ENCODE results near the gene SV2A.

DNA sequence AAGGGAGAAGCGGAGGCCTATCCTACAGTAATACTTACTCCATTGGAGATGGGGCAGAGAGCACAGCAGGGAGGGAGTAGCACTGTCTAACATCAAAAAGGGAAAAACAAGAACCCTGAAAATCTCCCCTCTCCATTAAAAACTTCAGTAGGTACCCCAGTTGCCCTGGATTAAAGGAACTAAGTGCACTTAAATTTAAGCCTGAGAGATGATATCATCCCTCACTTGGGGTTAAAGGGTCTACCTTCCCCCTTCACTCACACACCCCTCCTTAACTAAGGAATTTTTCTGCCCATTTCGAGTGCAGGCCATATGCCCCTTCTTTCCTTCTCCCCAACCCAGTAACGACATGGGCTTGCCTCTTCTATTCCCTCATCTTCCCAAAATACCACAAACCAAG lies 22.8 kb upstream of the SV2A start:
- TF ChIP-seq CTCF (conservative IDR thresholded peaks at IDR 0.05; ENCODE audit: low read depth, low read length) (no peak), EZH2phosphoT487 (IDR thresholded peaks at IDR 0.05; ENCODE audit: borderline replicate concordance, low read length) (no peak), EZH2 (IDR thresholded peaks at IDR 0.05; ENCODE audit: low read length, unreplicated experiment) (no peak)
